HepG2 (cell line): ENCODE results near the gene PLEKHG4B. TPM values are rescaled to one million over a fixed set of nuclear protein-coding genes. Genes with fewer than 3 reads are reported as not detected.

Source experiments
- ATAC-seq: fragments of 200-7000 bp; cut with Tn5 transposase; 3 replicates; pipeline ENCODE4 v1.9.1; 2020; ENCODE audit warnings: mild to moderate bottlenecking, moderate library complexity
- BruUV-seq: library from RNA; stranded (reverse); fragments of 400-500 nt; replicated peaks from 2 replicates; lab custom pipeline; 2021; lab: Mats Ljungman, UMichigan
- CTCF ChIA-PET: fragments of 300-600 bp; formaldehyde crosslinking; extraction: SDS; loops from one replicate; lab custom pipeline; 2021; ENCODE audit warnings: low total read pairs, inconsistent platforms, low intra/inter-chr PET ratio; lab: Yijun Ruan, JAX
- POLR2A ChIA-PET: fragments of 350-600 bp; sonication (Branson Sonifier 250); formaldehyde crosslinking; loops from one replicate; lab custom pipeline; 2020; ENCODE audit warnings: antibody characterized with exemption, inconsistent platforms; lab: Yijun Ruan, JAX
- DNase-seq: peaks from one replicate; pipeline ENCODE4 v3.0.0-alpha.2; 2015; ENCODE audit warnings: low spot score
- FAIRE-seq: peaks from 3 replicates; lab custom pipeline; 2011; peaks lifted over from hg19 to GRCh38; lab: Jason Lieb, UNC
- H2AFZ ChIP-seq: one replicate; pipeline ENCODE4 v1.6.1; 2011; ENCODE audit warnings: low read length, inconsistent platforms
- H3K27ac ChIP-seq: fragments of 300-600 bp; 3 replicates; pipeline ENCODE4 v1.8.0; 2011; ENCODE audit warnings: mixed run types, mild to moderate bottlenecking, mixed read lengths, low read length, inconsistent platforms; ENCODE audit not compliant: insufficient read depth; ENCODE audit errors: extremely low read length
- H3K27me3 ChIP-seq, 2 experiments: fragments of 200-600 bp in 1 of 2; 2 replicates in 1 of 2; 3 replicates in 1 of 2; pipeline versions ENCODE4 v1.6.0 to v1.8.0; 2011; ENCODE audit warnings: low read length in 2 of 2, mild to moderate bottlenecking in 2 of 2, moderate library complexity in 2 of 2, inconsistent platforms in 1 of 2; ENCODE audit not compliant: insufficient read depth in 2 of 2, control insufficient read depth in 1 of 2
- H3K36me3 ChIP-seq, 2 experiments: fragments of 200-600 bp in 1 of 2; replicated peaks in 1 of 2; 2 replicates in 1 of 2; 3 replicates in 1 of 2; pipeline versions ENCODE4 v1.5.1 to v1.8.0; 2011; ENCODE audit warnings: low read length in 2 of 2, inconsistent platforms in 1 of 2; ENCODE audit not compliant: insufficient read depth in 2 of 2, control insufficient read depth in 1 of 2
- H3K4me1 ChIP-seq: 2 replicates; pipeline ENCODE4 v1.5.1; 2012; ENCODE audit warnings: low read length, inconsistent platforms; ENCODE audit not compliant: insufficient read depth
- H3K4me2 ChIP-seq: 2 replicates; pipeline ENCODE4 v1.6.0; 2011; ENCODE audit warnings: low read depth, low read length, inconsistent platforms
- H3K4me3 ChIP-seq, 3 experiments: fragments of 200-600 bp in 1 of 3; sonication (generic), shearing (Covaris generic) in 1 of 3; replicated peaks in 1 of 3; 2 replicates each; pipeline ENCODE4 v1.5.1; 2011 to 2016; ENCODE audit warnings: low read length in 3 of 3, inconsistent platforms in 2 of 3, low read depth in 2 of 3, mild to moderate bottlenecking in 2 of 3, control low read depth in 1 of 3, mixed read lengths in 1 of 3; ENCODE audit not compliant: insufficient read depth in 1 of 3
- H3K79me2 ChIP-seq: one replicate; pipeline ENCODE4 v1.6.1; 2011; ENCODE audit warnings: low read length, inconsistent platforms; ENCODE audit not compliant: insufficient read depth
- H3K9ac ChIP-seq: 2 replicates; pipeline ENCODE4 v1.6.0; 2011; ENCODE audit warnings: mild to moderate bottlenecking, low read depth, low read length, inconsistent platforms; ENCODE audit not compliant: insufficient read depth
- H3K9me3 ChIP-seq: 2 replicates; pipeline ENCODE4 v1.5.1; 2012; ENCODE audit warnings: mild to moderate bottlenecking, low read length
- H4K20me1 ChIP-seq: 2 replicates; pipeline ENCODE4 v1.6.0; 2011; ENCODE audit warnings: inconsistent platforms, mild to moderate bottlenecking, low read length, moderate library complexity; ENCODE audit not compliant: insufficient read depth
- AGO1 ChIP-seq: fragments of 200-400 bp; formaldehyde crosslinking; IDR thresholded peaks from 2 replicates; pipeline ENCODE4 v1.6.1; 2017; ENCODE audit warnings: mild to moderate bottlenecking, low read depth, low read length, moderate library complexity; ENCODE audit not compliant: poor library complexity, severe bottlenecking
- BATF2 ChIP-seq: sonication (generic); formaldehyde crosslinking; IDR thresholded peaks from 2 replicates; pipeline ENCODE4 v1.8.0; 2022; ENCODE audit warnings: mild to moderate bottlenecking, missing genetic modification reagents, moderate library complexity
- HNF4G ChIP-seq, 2 experiments: sonication (generic) in 1 of 2; formaldehyde crosslinking in 1 of 2; IDR thresholded peaks; 2 replicates each; pipeline versions ENCODE4 v1.4.0 to v1.6.1; 2011 to 2020; ENCODE audit warnings: borderline replicate concordance in 2 of 2, low read depth in 2 of 2, mild to moderate bottlenecking in 2 of 2, low read length in 1 of 2, missing genetic modification reagents in 1 of 2, moderate library complexity in 1 of 2
- HOXA5 ChIP-seq: sonication (generic); formaldehyde crosslinking; IDR thresholded peaks from 2 replicates; pipeline ENCODE4 v1.4.0; 2020; ENCODE audit warnings: missing genetic modification reagents
- KLF16 ChIP-seq, 2 experiments: sonication (generic) in 1 of 2; formaldehyde crosslinking in 1 of 2; IDR thresholded peaks; 2 replicates each; pipeline versions ENCODE4 v1.6.1 to v1.8.0; 2016 to 2023; ENCODE audit warnings: missing genetic modification reagents in 2 of 2, missing compliant biosample characterization in 1 of 2
- MAFK ChIP-seq, 2 experiments: IDR thresholded peaks in 1 of 2; conservative IDR thresholded peaks in 1 of 2; 2 replicates each; pipeline ENCODE4 v1.6.1; 2011; ENCODE audit warnings: improper control_type of control experiment in 2 of 2, low read length in 2 of 2
- MBD4 ChIP-seq: IDR thresholded peaks from 2 replicates; pipeline ENCODE4 v1.6.1; 2012; ENCODE audit warnings: low read length, inconsistent platforms, borderline replicate concordance
- MXD4 ChIP-seq: IDR thresholded peaks from 2 replicates; pipeline ENCODE4 v1.6.1; 2016; ENCODE audit warnings: mild to moderate bottlenecking, missing biosample characterization, missing genetic modification reagents
- NCOA1 ChIP-seq: sonication (generic); formaldehyde crosslinking; IDR thresholded peaks from 2 replicates; pipeline ENCODE4 v1.9.0; 2021; ENCODE audit warnings: missing genetic modification reagents
- NR2F1 ChIP-seq, 2 experiments: fragments of 450-650 bp in 1 of 2; formaldehyde crosslinking in 1 of 2; IDR thresholded peaks; 2 replicates each; pipeline versions ENCODE4 v1.5.0 to v1.6.1; 2016 to 2020; ENCODE audit warnings: mild to moderate bottlenecking in 1 of 2, missing compliant biosample characterization in 1 of 2, missing genetic modification reagents in 1 of 2, moderate library complexity in 1 of 2
- REL ChIP-seq: sonication (generic); formaldehyde crosslinking; conservative IDR thresholded peaks from 2 replicates; pipeline ENCODE4 v1.8.0; 2022; ENCODE audit warnings: mild to moderate bottlenecking, missing genetic modification reagents, moderate library complexity
- SNRNP70 ChIP-seq: fragments of 200-400 bp; formaldehyde crosslinking; IDR thresholded peaks from 2 replicates; pipeline ENCODE4 v1.6.1; 2017; ENCODE audit warnings: mild to moderate bottlenecking, low read depth, low read length, moderate library complexity
- TCF12 ChIP-seq, 2 experiments: fragments of 450-650 bp in 1 of 2; sonication (generic) in 1 of 2; formaldehyde crosslinking in 1 of 2; IDR thresholded peaks; 2 replicates each; pipeline versions ENCODE4 v1.6.1 to v1.8.0; 2017 to 2022; ENCODE audit warnings: antibody characterized with exemption in 1 of 2, mild to moderate bottlenecking in 1 of 2, missing genetic modification reagents in 1 of 2, moderate library complexity in 1 of 2
- TP53 ChIP-seq: sonication (generic); formaldehyde crosslinking; conservative IDR thresholded peaks from 2 replicates; pipeline ENCODE4 v1.4.0; 2020; ENCODE audit warnings: missing genetic modification reagents
- ZNF563 ChIP-seq: sonication (generic); formaldehyde crosslinking; IDR thresholded peaks from 2 replicates; pipeline ENCODE4 v1.8.0; 2022; ENCODE audit warnings: mild to moderate bottlenecking, moderate library complexity, missing genetic modification reagents
- ZNF570 ChIP-seq: sonication (generic); formaldehyde crosslinking; IDR thresholded peaks from 2 replicates; pipeline ENCODE4 v1.4.0; 2020; ENCODE audit warnings: mild to moderate bottlenecking, missing genetic modification reagents, borderline replicate concordance
- ZNF883 ChIP-seq: sonication (generic); formaldehyde crosslinking; IDR thresholded peaks from 2 replicates; pipeline ENCODE4 v1.5.1; 2020; ENCODE audit warnings: mild to moderate bottlenecking, missing genetic modification reagents; ENCODE audit errors: not compliant biosample characterization
- WGBS: methylation state at CpG from one replicate; pipeline ENCODE4 v1.1.6; 2017; ENCODE audit warnings: low lambda C conversion rate; 5-methylcytosine and 5-hydroxymethylcytosine counted together
- in situ Hi-C: cut with HindIII; loops from 2 replicates; pipeline ENCODE4 v1.10.0; 2017; ENCODE audit warnings: low pct_unique_long_range_greater_than_20kb; ENCODE audit not compliant: extremely low pct_ligation_motif_present
- intact Hi-C: fragments of 100-400 bp; cut with micrococcal nuclease; formaldehyde crosslinking; loops from one replicate; pipeline ENCODE4 v1.10.0; 2022; ENCODE audit not compliant: unreplicated experiment
- polyA plus RNA-seq, 8 experiments: library from polyadenylated mRNA; depleted of rRNA in 3 of 8; stranded (reverse) in 7 of 8; unstranded in 1 of 8; fragments of >200 nt; fragmentation: Illumina TruSeq in 4 of 8; extraction: Trizol in 4 of 8; gene quantifications; 2 replicates each; pipeline versions ENCODE4 v1.2.1 to v1.2.3, GENCODE V29; 2011 to 2016; ENCODE audit warnings: low read depth in 4 of 8, missing spikeins in 1 of 8, mixed read lengths in 1 of 8; ENCODE audit not compliant: insufficient read depth in 1 of 8
- total RNA-seq, 5 experiments: library from RNA; depleted of rRNA; stranded (reverse); fragments of >200 nt; fragmentation: Illumina TruSeq; extraction: Trizol; gene quantifications; 2 replicates each; pipeline ENCODE4 v1.2.3, GENCODE V29; 2016; ENCODE audit warnings: low read depth in 1 of 5
- TF ChIP-seq, protein P1 (sequence below): sonication (generic); formaldehyde crosslinking; IDR thresholded peaks from 2 replicates; pipeline ENCODE4 v1.4.0; 2020; ENCODE audit warnings: mild to moderate bottlenecking, missing genetic modification reagents

PLEKHG4B gene
- total and polyA plus RNA-seq, 2 of the 13 experiments (the other 11 are each of a cell fraction or from before 2014, with no cell fraction given): 0.09 TPM; not detected in 1

DNA sequence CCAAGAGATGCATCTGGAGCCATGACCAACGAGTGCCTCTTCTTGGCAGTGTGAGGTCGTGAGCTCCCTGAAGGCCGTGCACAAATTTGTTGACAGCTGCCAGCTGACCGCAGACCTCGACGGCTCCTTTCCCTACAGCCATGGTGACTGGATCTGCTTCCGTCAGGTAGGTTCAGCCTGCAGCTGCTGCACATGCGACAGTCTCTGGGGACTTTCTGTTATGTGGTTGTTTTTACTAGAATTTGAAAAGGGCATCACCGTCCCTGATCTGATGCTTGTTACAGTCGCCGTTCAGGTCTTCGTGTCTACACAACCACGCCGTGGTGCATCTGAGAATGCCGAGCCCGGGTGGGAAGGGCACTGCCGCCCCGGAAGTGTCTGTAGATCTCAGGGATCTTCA, 62.9 kb downstream of the PLEKHG4B start:
- Histone ChIP-seq H3K9ac (no peak overlapping the region), H4K20me1 (no peaks in the 10 kb centered on the region), H3K9me3 (no peaks in the 10 kb centered on the region), H3K4me1 (no peaks in the 10 kb centered on the region), H3K36me3 (no peaks in the 10 kb centered on the region), H3K27ac (no peak overlapping the region), H3K27me3 (peaks cover 6 to 58% of the 10 kb centered on the region in 2 experiments; a peak in 4 of 5 replicates), H2AFZ (no peak overlapping the region), H3K4me3 (no peak overlapping the region), H3K79me2 (no peaks in the 10 kb centered on the region), H3K4me2 (no peak overlapping the region)
- WGBS: 32% methylated on average over 11 of the region's 18 CpGs
- DNase-seq: no peak
- TF ChIP-seq AGO1 (no peak), MAFK (conservative IDR thresholded peaks at IDR 0.05 in 1 of 2, IDR thresholded peaks at IDR 0.05 in 1 of 2; ENCODE audit: low read length in 2 of 2) (no peak), ZNF563 (CRISPR knock-in tag) (no peak), TP53 (CRISPR knock-in tag) (no peak), ZNF883 (CRISPR knock-in tag) (no peak), KLF16 (CRISPR knock-in tag; IDR thresholded peaks at IDR 0.05) (no peak), HNF4G (IDR thresholded peaks at IDR 0.05; ENCODE audit: borderline replicate concordance, low read depth, low read length) (no peak), HNF4G (CRISPR knock-in tag; IDR thresholded peaks at IDR 0.05; ENCODE audit: borderline replicate concordance, low read depth) (no peak), MBD4 (no peak), HOXA5 (no peak), ZNF570 (no peak), REL (CRISPR knock-in tag) (no peak), NCOA1 (CRISPR knock-in tag) (no peak), MXD4 (CRISPR knock-in tag) (no peak), SNRNP70 (no peak), BATF2 (CRISPR knock-in tag) (no peak), NR2F1 (CRISPR knock-in tag; IDR thresholded peaks at IDR 0.05) (no peak), TCF12 (IDR thresholded peaks at IDR 0.05) (no peak), TCF12 (CRISPR knock-in tag; IDR thresholded peaks at IDR 0.05) (no peak)
- TF ChIP-seq, protein P1, sequence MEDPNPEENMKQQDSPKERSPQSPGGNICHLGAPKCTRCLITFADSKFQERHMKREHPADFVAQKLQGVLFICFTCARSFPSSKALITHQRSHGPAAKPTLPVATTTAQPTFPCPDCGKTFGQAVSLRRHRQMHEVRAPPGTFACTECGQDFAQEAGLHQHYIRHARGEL (CRISPR knock-in tag): no peak
- BruUV-seq: no TSS peak
- intact Hi-C loops (no loop called here), in situ Hi-C loops (no loop called here)
- no peak for ATAC-seq
- FAIRE-seq: no peak
- POLR2A ChIA-PET: no interaction called here
- CTCF ChIA-PET: no interaction called here
